DND-41 (cell line): ENCODE results near the gene PHC2.

Source experiments
- ATAC-seq: fragments of 200-7000 bp; cut with Tn5 transposase; 3 replicates; pipeline ENCODE4 v1.9.1; 2021; ENCODE audit warnings: low read depth; ENCODE audit not compliant: insufficient read depth
- DNase-seq: peaks from one replicate; pipeline ENCODE4 v3.0.0-alpha.2; 2020
- H2AFZ ChIP-seq: 2 replicates; pipeline ENCODE4 v1.6.0; 2012; ENCODE audit warnings: low read depth, low read length
- H3K27ac ChIP-seq: 2 replicates; pipeline ENCODE4 v1.5.1; 2012; ENCODE audit warnings: low read length, inconsistent platforms
- H3K27me3 ChIP-seq: fragments of 200-600 bp; sonication (generic); 2 replicates; pipeline ENCODE4 v1.6.0; 2012; ENCODE audit warnings: low read length, mild to moderate bottlenecking, inconsistent platforms; ENCODE audit not compliant: insufficient read depth, poor library complexity
- H3K36me3 ChIP-seq: 2 replicates; pipeline ENCODE4 v1.5.1; 2012; ENCODE audit warnings: low read length, inconsistent platforms; ENCODE audit not compliant: insufficient read depth
- H3K4me1 ChIP-seq: 2 replicates; pipeline ENCODE4 v1.5.1; 2012; ENCODE audit warnings: mild to moderate bottlenecking, low read length; ENCODE audit not compliant: insufficient read depth
- H3K4me2 ChIP-seq: 2 replicates; pipeline ENCODE4 v1.6.0; 2012; ENCODE audit warnings: mild to moderate bottlenecking, moderate library complexity, low read length, inconsistent platforms; ENCODE audit not compliant: insufficient read depth
- H3K4me3 ChIP-seq, 2 experiments: fragments of 200-600 bp in 1 of 2; shearing (Covaris generic) in 1 of 2; 2 replicates each; pipeline ENCODE4 v1.5.1; 2012 to 2016; ENCODE audit warnings: inconsistent platforms in 2 of 2, low read length in 2 of 2, mild to moderate bottlenecking in 2 of 2, low read depth in 1 of 2, moderate library complexity in 1 of 2
- H3K79me2 ChIP-seq: 2 replicates; pipeline ENCODE4 v1.6.0; 2012; ENCODE audit warnings: low read length, inconsistent platforms; ENCODE audit not compliant: insufficient read depth
- H3K9ac ChIP-seq: 2 replicates; pipeline ENCODE4 v1.6.0; 2012; ENCODE audit warnings: low read depth, mild to moderate bottlenecking, inconsistent platforms, low read length, moderate library complexity
- H3K9me3 ChIP-seq: 2 replicates; pipeline ENCODE4 v1.5.1; 2012; ENCODE audit warnings: low read length, moderate library complexity, mild to moderate bottlenecking, inconsistent platforms; ENCODE audit not compliant: insufficient read depth, severe bottlenecking
- H4K20me1 ChIP-seq: 2 replicates; pipeline ENCODE4 v1.6.0; 2012; ENCODE audit warnings: low read length; ENCODE audit not compliant: insufficient read depth
- EZH2 ChIP-seq: IDR thresholded peaks from 3 replicates; pipeline ENCODE4 v1.6.1; 2012; ENCODE audit warnings: borderline replicate concordance, low read depth, mild to moderate bottlenecking, moderate library complexity, low read length, inconsistent platforms; ENCODE audit not compliant: severe bottlenecking
- TF ChIP-seq, protein P1 (sequence below): IDR thresholded peaks from 2 replicates; pipeline ENCODE4 v1.5.1; 2012; ENCODE audit warnings: borderline replicate concordance, low read length, moderate library complexity, mild to moderate bottlenecking; ENCODE audit not compliant: poor library complexity, severe bottlenecking; ENCODE audit errors: extremely low read depth

PHC2 gene

DNA sequence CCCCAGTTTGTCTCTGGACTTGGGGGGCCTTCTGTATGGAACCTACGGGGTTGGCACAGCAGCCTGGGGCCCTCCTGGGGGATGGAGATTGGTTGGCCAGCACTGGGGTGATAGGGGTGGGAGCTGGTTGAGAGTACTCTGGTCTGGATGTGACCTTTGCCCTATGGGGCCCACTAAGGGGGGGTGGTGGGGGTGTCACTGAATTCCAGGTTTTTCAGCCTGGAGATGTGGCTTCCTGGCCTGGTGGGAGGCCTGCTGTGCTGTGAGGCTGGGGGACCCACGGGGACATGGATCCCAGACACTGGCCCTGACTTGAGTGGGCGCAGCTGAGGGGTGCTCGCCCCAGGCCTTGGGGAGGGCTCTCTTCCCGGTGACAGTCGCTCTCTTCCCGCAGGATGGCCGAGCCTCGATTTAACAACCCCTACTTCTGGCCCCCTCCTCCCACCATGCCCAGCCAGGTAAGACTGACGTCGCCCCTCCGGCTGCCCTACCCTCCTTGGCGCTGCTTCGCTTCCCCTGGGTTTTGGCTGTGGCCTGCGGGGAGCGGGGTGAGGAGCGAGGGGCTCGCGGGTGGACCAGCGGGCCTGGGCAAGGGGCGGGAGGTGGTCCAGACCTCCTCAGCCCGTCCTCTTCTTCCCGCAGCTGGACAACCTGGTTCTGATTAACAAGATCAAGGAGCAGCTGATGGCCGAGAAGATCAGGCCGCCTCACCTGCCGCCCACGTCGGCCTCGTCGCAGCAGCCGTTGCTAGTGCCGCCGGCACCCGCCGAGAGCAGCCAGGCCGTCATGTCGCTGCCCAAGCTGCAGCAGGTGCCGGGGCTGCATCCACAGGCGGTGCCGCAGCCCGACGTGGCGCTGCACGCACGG, 155.0 kb downstream of the PHC2 start:
- ATAC-seq, result no peak
- H3K36me3 ChIP-seq, result peaks cover 73% of the 10 kb centered on the region
- H3K27me3 ChIP-seq, result no peaks in the 10 kb centered on the region

DNA sequence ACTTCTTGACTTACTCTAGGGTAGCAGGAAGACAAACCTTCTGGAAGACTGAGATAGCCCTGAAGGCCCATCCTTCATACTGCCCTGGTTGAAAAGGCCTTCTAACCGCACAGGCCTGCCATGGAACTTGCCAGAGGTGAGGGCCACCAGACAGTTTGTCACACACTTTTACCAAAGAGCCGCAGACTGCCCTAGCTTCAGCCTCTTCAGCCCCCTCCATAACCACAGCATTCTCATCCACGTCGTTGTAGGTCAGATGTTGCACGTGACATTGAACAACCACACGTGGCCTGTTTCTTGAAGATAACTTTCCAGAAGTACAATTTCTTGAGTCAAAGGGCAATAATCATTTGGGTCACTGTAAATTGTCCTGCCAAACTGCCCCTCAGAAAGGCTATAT, 155.7 kb downstream of the PHC2 start:
- H3K36me3 ChIP-seq, result peaks cover 72% of the 10 kb centered on the region

More for the DNA sequence above, 155.0 kb downstream of the PHC2 start:
- H3K4me1 ChIP-seq, result no peaks in the 10 kb centered on the region
- no peak overlapping the region for H3K9ac ChIP-seq
- TF ChIP-seq, protein P1, sequence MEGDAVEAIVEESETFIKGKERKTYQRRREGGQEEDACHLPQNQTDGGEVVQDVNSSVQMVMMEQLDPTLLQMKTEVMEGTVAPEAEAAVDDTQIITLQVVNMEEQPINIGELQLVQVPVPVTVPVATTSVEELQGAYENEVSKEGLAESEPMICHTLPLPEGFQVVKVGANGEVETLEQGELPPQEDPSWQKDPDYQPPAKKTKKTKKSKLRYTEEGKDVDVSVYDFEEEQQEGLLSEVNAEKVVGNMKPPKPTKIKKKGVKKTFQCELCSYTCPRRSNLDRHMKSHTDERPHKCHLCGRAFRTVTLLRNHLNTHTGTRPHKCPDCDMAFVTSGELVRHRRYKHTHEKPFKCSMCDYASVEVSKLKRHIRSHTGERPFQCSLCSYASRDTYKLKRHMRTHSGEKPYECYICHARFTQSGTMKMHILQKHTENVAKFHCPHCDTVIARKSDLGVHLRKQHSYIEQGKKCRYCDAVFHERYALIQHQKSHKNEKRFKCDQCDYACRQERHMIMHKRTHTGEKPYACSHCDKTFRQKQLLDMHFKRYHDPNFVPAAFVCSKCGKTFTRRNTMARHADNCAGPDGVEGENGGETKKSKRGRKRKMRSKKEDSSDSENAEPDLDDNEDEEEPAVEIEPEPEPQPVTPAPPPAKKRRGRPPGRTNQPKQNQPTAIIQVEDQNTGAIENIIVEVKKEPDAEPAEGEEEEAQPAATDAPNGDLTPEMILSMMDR, result no peak
- TF ChIP-seq EZH2, result no peak
- H4K20me1 ChIP-seq, result peaks cover 41% of the 10 kb centered on the region
- no peak overlapping the region for H2AFZ ChIP-seq
- no peak overlapping the region for H3K27ac ChIP-seq
- H3K4me2 ChIP-seq, result no peak overlapping the region
- H3K4me3 ChIP-seq, result no peak overlapping the region
- H3K79me2 ChIP-seq, result peaks cover 34% of the 10 kb centered on the region
- no peak for DNase-seq
- H3K9me3 ChIP-seq, result no peaks in the 10 kb centered on the region

DNA sequence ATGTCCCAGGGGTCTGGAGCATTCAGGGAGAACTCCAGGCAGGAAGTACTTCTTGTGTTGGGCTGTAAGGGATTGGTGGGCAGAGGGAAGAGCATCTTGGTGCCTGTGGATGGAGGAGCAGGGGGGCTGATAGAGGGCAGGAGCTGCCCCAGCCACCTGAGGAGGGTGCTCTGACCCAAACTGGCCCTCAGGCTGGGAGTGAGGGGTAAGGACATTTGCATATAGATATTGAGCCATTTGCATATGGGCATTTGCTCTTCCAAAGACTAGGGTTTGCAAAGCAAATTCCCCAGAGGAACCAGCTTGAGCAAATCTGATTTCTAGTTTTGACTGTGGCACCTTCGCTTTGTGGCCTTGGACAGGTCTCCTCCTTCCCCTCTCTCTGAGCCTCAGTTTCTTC, 156.4 kb downstream of the PHC2 start:
- no peaks in the 10 kb centered on the region for H3K4me1 ChIP-seq
- H3K36me3 ChIP-seq, result peaks cover 74% of the 10 kb centered on the region
- no peak for ATAC-seq
- no peak for DNase-seq
- H2AFZ ChIP-seq, result no peak overlapping the region
- no peak overlapping the region for H3K9ac ChIP-seq
- H3K27ac ChIP-seq, result no peak overlapping the region
- TF ChIP-seq EZH2, result no peak
- TF ChIP-seq, protein P1, result no peak
- no peaks in the 10 kb centered on the region for H3K9me3 ChIP-seq
- no peaks in the 10 kb centered on the region for H3K27me3 ChIP-seq
- peaks cover 51% of the 10 kb centered on the region for H4K20me1 ChIP-seq
- H3K4me2 ChIP-seq, result no peak overlapping the region
- H3K79me2 ChIP-seq, result peaks cover 44% of the 10 kb centered on the region
- no peak overlapping the region for H3K4me3 ChIP-seq

More for the DNA sequence above, 155.7 kb downstream of the PHC2 start:
- Histone ChIP-seq H4K20me1 (peaks cover 48% of the 10 kb centered on the region), H3K4me3 (no peak overlapping the region), H3K9ac (no peak overlapping the region), H2AFZ (no peak overlapping the region), H3K4me2 (no peak overlapping the region), H3K4me1 (no peaks in the 10 kb centered on the region), H3K79me2 (peaks cover 40% of the 10 kb centered on the region), H3K27ac (no peak overlapping the region), H3K9me3 (no peaks in the 10 kb centered on the region), H3K27me3 (no peaks in the 10 kb centered on the region)
- TF ChIP-seq, protein P1, result no peak
- no peak for TF ChIP-seq EZH2
- DNase-seq (no peak), ATAC-seq (no peak)
